ENCODE data around the gene F2RL2. TPM values are rescaled to one million over a fixed set of nuclear protein-coding genes. Genes with fewer than 3 reads are reported as not detected.
"Not testable (repeated sequence)": the region's sequence is repeated elsewhere in the genome, so short reads cannot be mapped to it uniquely, and the experiment has no call there.

F2RL2 gene
- total RNA-seq, 1 donor from 2014 or later: not detected

DNA sequence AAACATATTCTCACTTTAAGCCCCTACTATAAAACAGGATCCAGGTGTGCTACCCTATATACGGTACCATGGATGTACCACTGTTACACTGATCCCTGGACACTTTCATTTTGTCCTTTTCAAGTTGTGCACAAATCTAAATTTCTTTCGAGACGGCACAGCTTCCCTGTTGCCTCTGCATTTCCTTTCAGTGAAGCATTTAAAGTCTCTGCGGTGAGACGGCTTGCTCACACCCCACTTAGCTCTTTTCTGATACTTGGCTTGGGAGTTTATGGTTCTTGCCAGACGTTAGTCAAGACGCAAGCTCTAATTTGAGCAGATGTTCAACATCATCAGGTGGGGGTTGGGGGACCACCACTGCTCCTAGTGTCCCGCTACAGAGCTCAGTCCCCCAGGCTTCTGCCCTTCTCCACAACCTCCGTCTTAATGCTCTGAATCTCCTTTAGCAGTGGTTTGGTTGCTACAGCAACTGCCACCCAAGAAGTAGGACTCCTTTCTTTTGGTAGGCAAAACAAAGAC lies 15.8 kb downstream of the F2RL2 start:
- no peak for DNase-seq
- Histone ChIP-seq H3K27me3 (ENCODE audit: low read depth) (no peaks in the 10 kb centered on the region), H3K9me3 (no peaks in the 10 kb centered on the region), H3K4me3 (no peak overlapping the region), H3K36me3 (peaks cover 4% of the 10 kb centered on the region), H3K4me1 (peaks cover 4% of the 10 kb centered on the region), H3K27ac (no peak overlapping the region)
- intact Hi-C loops (cut with DNase I): loop anchor here (10.0 kb wide), 1 partner anchor 167 kb away; no protein-coding TSS in a partner anchor
- no peak for ATAC-seq
- TF ChIP-seq, protein P1, sequence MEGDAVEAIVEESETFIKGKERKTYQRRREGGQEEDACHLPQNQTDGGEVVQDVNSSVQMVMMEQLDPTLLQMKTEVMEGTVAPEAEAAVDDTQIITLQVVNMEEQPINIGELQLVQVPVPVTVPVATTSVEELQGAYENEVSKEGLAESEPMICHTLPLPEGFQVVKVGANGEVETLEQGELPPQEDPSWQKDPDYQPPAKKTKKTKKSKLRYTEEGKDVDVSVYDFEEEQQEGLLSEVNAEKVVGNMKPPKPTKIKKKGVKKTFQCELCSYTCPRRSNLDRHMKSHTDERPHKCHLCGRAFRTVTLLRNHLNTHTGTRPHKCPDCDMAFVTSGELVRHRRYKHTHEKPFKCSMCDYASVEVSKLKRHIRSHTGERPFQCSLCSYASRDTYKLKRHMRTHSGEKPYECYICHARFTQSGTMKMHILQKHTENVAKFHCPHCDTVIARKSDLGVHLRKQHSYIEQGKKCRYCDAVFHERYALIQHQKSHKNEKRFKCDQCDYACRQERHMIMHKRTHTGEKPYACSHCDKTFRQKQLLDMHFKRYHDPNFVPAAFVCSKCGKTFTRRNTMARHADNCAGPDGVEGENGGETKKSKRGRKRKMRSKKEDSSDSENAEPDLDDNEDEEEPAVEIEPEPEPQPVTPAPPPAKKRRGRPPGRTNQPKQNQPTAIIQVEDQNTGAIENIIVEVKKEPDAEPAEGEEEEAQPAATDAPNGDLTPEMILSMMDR (IDR thresholded peaks at IDR 0.05): no peak

DNA sequence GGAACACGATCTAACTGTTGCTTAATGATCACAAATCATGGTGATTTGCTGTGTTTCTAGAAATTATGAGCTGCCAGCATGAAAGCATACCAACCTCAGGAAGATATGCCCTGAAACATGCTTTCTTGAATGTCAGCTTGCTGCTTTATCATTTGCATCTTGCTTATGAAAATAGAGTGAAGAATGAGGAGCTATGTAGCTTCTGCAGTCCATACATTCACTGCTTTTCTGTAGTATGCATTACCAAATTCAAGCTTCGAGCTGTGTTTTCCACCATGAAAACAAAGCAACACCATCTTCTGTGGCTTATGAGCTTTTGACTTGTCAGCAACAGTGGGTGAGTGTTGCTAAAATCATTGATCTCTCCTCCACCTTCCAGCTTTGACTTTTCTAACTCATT lies 16.5 kb downstream of the F2RL2 start:
- TF ChIP-seq, protein P1 (IDR thresholded peaks at IDR 0.05): no peak
- intact Hi-C loops (cut with DNase I): loop anchor here (10.0 kb wide), 1 partner anchor 168 kb away; no protein-coding TSS in a partner anchor

DNA sequence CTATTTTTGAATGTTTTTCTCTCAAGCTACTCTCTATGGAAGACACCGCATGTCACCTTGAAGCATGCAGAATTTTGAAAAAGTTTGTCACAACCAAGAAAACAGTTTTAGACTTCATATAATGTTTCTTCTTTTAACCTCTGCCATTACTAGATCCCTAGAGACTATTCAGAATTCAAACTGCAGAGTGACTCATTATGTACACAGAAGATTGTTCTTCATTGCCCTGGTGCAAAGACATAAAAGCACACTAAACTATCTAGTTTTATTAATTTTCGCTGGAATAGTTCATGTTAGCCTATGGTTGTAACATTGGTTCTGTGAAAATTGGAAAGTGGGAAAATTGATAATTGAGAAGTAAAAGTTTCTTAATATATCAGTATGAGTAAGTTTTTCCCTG lies 18.4 kb downstream of the F2RL2 start:
- no peak for ATAC-seq
- Histone ChIP-seq H3K9me3 (no peaks in the 10 kb centered on the region), H3K27me3 (ENCODE audit: low read depth) (no peaks in the 10 kb centered on the region), H3K36me3 (peaks cover 6% of the 10 kb centered on the region), H3K4me1 (peaks cover 4% of the 10 kb centered on the region), H3K4me3 (no peak overlapping the region), H3K27ac (no peak overlapping the region)
- intact Hi-C loops (cut with DNase I): loop anchor here (10.0 kb wide), 1 partner anchor 170 kb away; no protein-coding TSS in a partner anchor
- TF ChIP-seq, protein P1 (IDR thresholded peaks at IDR 0.05): no peak
- no peak for DNase-seq

More for the DNA sequence above, 16.5 kb downstream of the F2RL2 start:
- Histone ChIP-seq H3K27ac (no peak overlapping the region), H3K4me1 (peaks cover 4% of the 10 kb centered on the region), H3K27me3 (ENCODE audit: low read depth) (no peaks in the 10 kb centered on the region), H3K4me3 (no peak overlapping the region), H3K9me3 (no peaks in the 10 kb centered on the region), H3K36me3 (peaks cover 3% of the 10 kb centered on the region)
- DNase-seq (no peak), ATAC-seq (no peak)

DNA sequence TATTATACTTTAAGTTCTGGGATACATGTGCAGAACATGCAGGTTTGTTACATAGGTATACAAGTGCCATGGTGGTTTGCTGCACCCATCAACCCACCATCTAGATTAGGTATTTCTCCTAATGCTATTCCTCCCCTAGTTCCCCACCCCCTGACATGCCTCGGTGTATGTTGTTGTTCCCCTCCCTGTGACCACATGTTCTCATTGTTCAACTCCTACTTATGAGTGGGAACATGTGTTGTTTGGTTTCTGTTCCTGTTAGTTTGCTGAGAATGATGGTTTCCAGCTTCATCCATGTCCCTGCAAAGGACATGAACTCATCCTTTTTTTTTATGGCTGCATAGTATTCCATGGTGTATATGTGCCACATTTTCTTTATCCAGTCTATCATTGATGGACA lies 19.2 kb downstream of the F2RL2 start:
- H3K36me3 ChIP-seq; ATAC-seq; H3K9me3 ChIP-seq; DNase-seq; H3K27ac ChIP-seq; H3K4me1 ChIP-seq; H3K27me3 ChIP-seq (ENCODE audit: low read depth); H3K4me3 ChIP-seq: not testable (repeated sequence)
- intact Hi-C loops (cut with DNase I): loop anchor here (10.0 kb wide), 1 partner anchor 171 kb away; no protein-coding TSS in a partner anchor

DNA sequence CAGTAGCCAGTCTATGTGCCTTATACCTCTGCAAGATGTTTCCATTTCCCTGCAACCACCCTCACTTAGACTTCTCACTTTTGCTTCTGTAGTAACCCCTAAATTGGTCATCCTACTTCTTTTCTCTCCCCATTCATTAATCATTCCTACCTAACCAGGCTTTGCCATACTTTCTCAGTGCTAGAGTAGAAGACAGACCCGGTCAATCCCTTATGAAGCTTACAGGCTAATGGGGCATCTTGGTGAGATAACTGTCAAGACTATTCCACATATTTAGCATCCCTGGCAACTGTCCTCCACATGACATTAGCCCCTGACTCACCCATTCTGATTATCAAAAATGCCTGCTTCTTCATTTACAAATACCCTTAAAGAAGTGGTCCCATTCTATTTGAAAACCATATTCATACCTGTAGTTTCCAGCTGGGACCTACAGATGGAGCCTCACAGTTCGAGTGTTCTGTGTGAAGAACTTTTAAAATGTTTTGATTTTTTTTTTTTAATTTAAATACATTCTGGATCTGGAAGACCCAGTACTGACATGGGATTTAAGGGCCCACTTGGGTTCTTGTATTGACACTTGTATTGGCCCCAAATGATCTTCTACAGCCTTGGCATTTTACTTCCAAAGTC lies 21.0 kb downstream of the F2RL2 start:
- H3K27me3 ChIP-seq (ENCODE audit: low read depth): no peaks in the 10 kb centered on the region
- DNase-seq (no peak), ATAC-seq (no peak)
- intact Hi-C loops (cut with DNase I): loop anchor here (10.0 kb wide), 1 partner anchor 173 kb away; no protein-coding TSS in a partner anchor
- TF ChIP-seq, protein P1 (IDR thresholded peaks at IDR 0.05): no peak
- H3K9me3 ChIP-seq: no peaks in the 10 kb centered on the region
- no peak overlapping the region for H3K4me3 ChIP-seq
- no peak overlapping the region for H3K27ac ChIP-seq
- peaks cover 6% of the 10 kb centered on the region for H3K36me3 ChIP-seq
- no peaks in the 10 kb centered on the region for H3K4me1 ChIP-seq

DNA sequence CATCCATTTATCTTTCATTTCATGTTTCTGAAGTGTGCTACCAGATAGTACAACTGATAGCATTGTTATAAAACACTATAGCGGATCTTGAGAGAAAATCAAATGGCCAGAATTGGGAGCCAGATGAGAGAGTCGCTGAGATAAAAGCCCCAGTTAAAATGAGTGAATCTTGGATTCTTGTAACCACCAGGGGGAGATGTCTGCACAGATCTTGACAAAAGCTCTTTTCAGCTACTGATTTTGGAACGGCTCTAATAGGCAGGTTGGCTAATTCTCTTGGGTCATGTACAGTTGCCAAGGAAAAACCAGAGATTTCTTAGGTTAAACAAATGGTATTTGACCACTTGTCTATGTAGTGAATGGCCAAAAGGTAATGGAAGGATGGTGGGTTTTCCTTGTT lies 21.7 kb downstream of the F2RL2 start:
- no peaks in the 10 kb centered on the region for H3K4me1 ChIP-seq
- DNase-seq (no peak), ATAC-seq (peak; percentile 66 to 74)
- H3K4me3 ChIP-seq: no peak overlapping the region
- H3K36me3 ChIP-seq: peaks cover 6% of the 10 kb centered on the region
- intact Hi-C loops (cut with DNase I): loop anchor here (10.0 kb wide), 1 partner anchor 173 kb away; no protein-coding TSS in a partner anchor
- TF ChIP-seq, protein P1 (IDR thresholded peaks at IDR 0.05): peak; percentile 70
- no peaks in the 10 kb centered on the region for H3K27me3 ChIP-seq (ENCODE audit: low read depth)
- H3K27ac ChIP-seq: no peak overlapping the region
- H3K9me3 ChIP-seq: no peaks in the 10 kb centered on the region
